Mammary epithelial cell (primary cell): ENCODE measurements around the gene PHYKPL.

ENCODE experiments used
- EZH2 ChIP-seq: IDR thresholded peaks from 2 replicates; pipeline ENCODE4 v1.6.1; 2012; ENCODE audit warnings: low read length, inconsistent platforms, borderline replicate concordance
- TF ChIP-seq, protein P1 (sequence below), 2 donors: IDR thresholded peaks in 1 of 2; conservative IDR thresholded peaks in 1 of 2; 2 replicates each; pipeline ENCODE4 v1.5.1; 2011 to 2012; ENCODE audit warnings: inconsistent platforms in 2 of 2, low read length in 2 of 2, mild to moderate bottlenecking in 2 of 2, control low read depth in 1 of 2, low read depth in 1 of 2; ENCODE audit not compliant: insufficient read depth in 1 of 2; ENCODE audit errors: extremely low read depth in 1 of 2

DNA sequence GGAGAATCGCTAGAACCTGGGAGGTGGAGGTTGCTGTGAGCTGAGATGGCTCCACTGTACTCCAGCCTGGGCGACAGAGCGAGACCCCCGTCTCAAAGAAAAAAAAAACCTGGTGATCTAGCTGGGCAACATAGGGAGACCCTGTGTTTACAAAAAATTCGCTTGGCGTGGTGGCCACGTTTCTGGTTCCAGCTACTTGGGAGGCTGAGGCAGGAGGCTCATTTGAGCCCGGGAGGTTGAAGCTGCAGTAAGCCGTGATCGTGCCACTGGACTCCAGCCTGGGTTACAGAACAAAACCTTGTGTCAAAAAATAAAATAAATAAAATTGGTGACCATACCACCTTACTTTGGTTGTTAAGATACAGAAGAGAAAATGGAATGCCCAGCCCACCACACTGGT is 30.1 kb downstream of the PHYKPL start:
- TF ChIP-seq, protein P1, sequence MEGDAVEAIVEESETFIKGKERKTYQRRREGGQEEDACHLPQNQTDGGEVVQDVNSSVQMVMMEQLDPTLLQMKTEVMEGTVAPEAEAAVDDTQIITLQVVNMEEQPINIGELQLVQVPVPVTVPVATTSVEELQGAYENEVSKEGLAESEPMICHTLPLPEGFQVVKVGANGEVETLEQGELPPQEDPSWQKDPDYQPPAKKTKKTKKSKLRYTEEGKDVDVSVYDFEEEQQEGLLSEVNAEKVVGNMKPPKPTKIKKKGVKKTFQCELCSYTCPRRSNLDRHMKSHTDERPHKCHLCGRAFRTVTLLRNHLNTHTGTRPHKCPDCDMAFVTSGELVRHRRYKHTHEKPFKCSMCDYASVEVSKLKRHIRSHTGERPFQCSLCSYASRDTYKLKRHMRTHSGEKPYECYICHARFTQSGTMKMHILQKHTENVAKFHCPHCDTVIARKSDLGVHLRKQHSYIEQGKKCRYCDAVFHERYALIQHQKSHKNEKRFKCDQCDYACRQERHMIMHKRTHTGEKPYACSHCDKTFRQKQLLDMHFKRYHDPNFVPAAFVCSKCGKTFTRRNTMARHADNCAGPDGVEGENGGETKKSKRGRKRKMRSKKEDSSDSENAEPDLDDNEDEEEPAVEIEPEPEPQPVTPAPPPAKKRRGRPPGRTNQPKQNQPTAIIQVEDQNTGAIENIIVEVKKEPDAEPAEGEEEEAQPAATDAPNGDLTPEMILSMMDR (conservative IDR thresholded peaks at IDR 0.05 in 1 of 2, IDR thresholded peaks at IDR 0.05 in 1 of 2; ENCODE audit: extremely low read depth in 1 of 2, insufficient read depth in 1 of 2, low read depth in 1 of 2, low read length in 2 of 2), result no peak
- TF ChIP-seq EZH2, result no peak
